SJSA1 (cell line): ENCODE measurements around the gene LINC01488. TPM values are rescaled to one million over a fixed set of nuclear protein-coding genes. Genes with fewer than 3 reads are reported as not detected.

Source experiments
- DNase-seq, 2 experiments: peaks; one replicate each; pipeline ENCODE4 v3.0.0-alpha.2; 2015 to 2020; ENCODE audit warnings: low spot score in 2 of 2, low read depth in 1 of 2
- H3K27ac ChIP-seq: fragments of 250-450 bp; sonication (Bioruptor Pico); 2 replicates; pipeline ENCODE4 v1.5.1; 2020; ENCODE audit warnings: mild to moderate bottlenecking, moderate library complexity
- H3K27me3 ChIP-seq: fragments of 250-450 bp; sonication (Bioruptor Pico); replicated peaks from 2 replicates; pipeline ENCODE4 v1.5.1; 2020; ENCODE audit warnings: mild to moderate bottlenecking, moderate library complexity
- H3K36me3 ChIP-seq: fragments of 250-450 bp; sonication (Bioruptor Pico); 2 replicates; pipeline ENCODE4 v1.5.1; 2020; ENCODE audit warnings: mild to moderate bottlenecking
- H3K4me1 ChIP-seq: fragments of 250-450 bp; sonication (Bioruptor Pico); replicated peaks from 2 replicates; pipeline ENCODE4 v1.6.1; 2021; ENCODE audit warnings: mild to moderate bottlenecking
- H3K4me3 ChIP-seq: fragments of 250-450 bp; sonication (Bioruptor Pico); 2 replicates; pipeline ENCODE4 v1.5.1; 2020; ENCODE audit warnings: mild to moderate bottlenecking
- H3K9me3 ChIP-seq: fragments of 250-450 bp; sonication (Bioruptor Pico); replicated peaks from 2 replicates; pipeline ENCODE4 v1.5.1; 2020; ENCODE audit warnings: mild to moderate bottlenecking
- total RNA-seq: library from RNA; depleted of rRNA; stranded (reverse); fragments of >200 nt; shearing (Covaris generic); gene quantifications from 2 replicates; pipeline ENCODE4 v1.2.3, GENCODE V29; 2014

Gene LINC01488
- total RNA-seq, 1 experiment from 2014 or later = 0.05 TPM

DNA sequence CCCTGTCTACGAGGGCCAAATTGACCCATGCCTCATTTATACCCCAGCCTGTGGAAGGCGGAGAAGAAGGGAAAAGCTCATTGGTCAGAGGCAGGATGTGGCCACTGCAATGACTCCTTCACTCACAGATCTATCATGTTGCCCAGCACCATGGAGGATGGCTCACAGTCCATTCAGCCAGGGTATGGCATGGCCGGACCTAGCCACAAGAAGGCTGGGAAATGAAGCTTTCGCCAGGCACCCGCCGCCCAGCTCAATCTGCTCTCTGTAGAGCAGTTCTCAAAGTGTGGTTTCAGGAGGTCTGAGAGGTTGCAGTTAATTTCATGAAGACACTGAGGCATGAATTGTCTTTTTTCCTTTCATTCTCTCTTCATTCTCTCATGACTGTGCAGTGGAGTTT is 40.6 kb upstream of the LINC01488 start:
- Histone ChIP-seq H3K9me3 (no peaks in the 10 kb centered on the region), H3K27ac (no peak overlapping the region), H3K4me1 (peaks cover 58% of the 10 kb centered on the region), H3K36me3 (no peaks in the 10 kb centered on the region), H3K27me3 (no peaks in the 10 kb centered on the region), H3K4me3 (no peak overlapping the region)
- no peak for DNase-seq

DNA sequence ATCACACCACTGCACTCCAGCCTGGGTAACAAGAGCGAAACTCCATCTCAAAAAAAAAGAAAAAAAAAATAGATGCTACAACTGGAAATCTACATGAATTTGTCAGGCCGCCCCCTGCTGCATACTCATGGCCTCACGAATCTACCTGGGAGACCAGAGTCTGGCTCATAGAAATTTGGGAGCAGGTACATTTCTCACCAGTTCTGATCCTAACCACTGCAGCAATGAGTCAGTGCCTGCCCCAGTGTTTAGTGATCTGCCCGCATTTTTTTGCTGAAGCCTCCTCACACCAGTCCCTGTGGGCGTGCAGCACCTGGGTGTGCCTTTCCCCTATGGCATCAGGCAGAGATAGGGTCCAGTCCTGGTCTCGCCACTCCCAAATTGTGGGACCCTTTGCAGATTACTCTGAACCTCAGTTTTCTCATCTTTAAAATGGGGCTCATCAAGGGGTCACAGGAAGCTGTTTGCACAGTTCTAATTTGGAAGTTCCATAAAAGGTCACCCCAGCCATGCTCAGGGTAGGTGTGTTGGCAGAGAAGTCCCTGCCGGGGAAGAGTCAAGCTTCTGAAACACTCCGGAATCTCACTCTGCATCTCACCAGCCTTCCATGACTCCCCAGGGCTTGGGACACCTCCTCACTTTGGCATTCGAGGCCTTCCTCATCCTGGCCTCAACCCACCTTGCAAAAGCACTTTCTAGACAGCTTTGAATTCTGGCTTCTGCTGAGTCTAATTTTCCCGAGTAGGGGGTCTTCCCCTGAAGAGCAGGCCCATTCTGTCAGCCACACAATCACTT is 39.3 kb upstream of the LINC01488 start:
- Histone ChIP-seq H3K27ac (peak overlapping the region; percentile 82), H3K9me3 (no peaks in the 10 kb centered on the region), H3K4me3 (no peak overlapping the region), H3K27me3 (no peaks in the 10 kb centered on the region), H3K4me1 (peaks cover 51% of the 10 kb centered on the region), H3K36me3 (no peaks in the 10 kb centered on the region)
- DNase-seq = peak in 1 of 2 experiments; percentile 64

DNA sequence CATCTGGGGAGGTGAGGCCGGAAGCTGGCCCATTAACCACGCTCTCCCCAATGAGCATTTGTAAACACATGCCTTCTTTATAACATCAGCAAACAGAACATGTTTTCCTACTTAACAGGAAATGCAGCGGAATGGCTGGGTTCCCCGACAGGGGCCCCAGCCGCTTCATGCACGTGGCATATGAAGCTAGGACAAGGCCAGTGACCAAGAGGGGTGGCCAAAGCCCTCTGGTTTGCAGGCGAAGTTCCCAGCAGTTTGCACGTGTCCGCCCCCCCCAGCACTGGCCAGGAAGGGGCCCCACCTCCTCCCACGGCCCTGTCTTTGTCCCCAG is 38.7 kb upstream of the LINC01488 start:
- no peaks in the 10 kb centered on the region for H3K36me3 ChIP-seq
- H3K4me1 ChIP-seq = peaks cover 51% of the 10 kb centered on the region
- H3K4me3 ChIP-seq = no peak overlapping the region
- H3K27ac ChIP-seq = peak overlapping the region; percentile 82
- no peaks in the 10 kb centered on the region for H3K27me3 ChIP-seq
- H3K9me3 ChIP-seq = no peaks in the 10 kb centered on the region
- DNase-seq = peak; percentile 94 to 98

DNA sequence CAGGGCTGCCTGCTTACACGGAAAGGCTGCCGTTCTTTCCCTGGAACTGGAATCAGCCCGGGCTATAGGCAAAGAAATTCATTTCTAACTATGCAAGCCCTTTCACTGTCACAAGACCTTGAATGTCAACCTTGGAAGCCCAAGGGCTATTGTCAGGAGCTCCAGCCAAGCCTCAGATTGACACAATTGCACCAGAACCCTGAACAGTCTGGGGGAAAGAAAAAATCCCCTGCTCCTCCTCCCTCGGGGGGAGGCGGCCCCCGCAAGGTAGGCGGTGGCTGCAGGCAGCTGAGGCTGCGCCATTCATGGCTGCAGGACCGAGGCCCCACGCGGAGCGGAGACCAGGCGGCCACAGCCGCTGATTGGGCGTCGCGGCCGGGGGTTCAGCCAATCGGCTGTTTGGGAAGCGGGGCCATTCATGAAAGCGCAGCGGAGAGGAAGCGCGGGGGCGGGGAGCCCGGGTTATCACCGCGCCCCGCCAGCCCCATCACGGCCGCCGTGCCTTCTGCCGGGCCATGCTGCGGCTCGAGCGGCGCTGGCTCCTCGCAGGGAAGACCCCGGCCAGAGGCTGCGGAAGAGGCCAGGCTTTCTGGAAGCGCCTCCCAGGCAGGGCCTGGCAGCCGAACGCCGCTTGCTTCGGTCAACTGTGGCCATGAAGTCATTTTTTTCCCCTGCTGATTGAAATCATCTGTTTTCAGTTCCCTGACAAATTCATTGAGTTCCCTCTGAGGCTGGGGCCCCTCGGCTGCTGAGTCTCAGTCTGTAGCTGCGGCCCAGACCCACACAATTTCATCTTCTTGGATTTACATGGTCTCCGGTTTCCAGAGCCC is 38.1 kb upstream of the LINC01488 start:
- Histone ChIP-seq H3K4me1 (peaks cover 51% of the 10 kb centered on the region), H3K27ac (peak overlapping the region; percentile 82), H3K9me3 (no peaks in the 10 kb centered on the region), H3K36me3 (no peaks in the 10 kb centered on the region), H3K27me3 (no peaks in the 10 kb centered on the region), H3K4me3 (peak overlapping the region; percentile 26)
- peak; percentile 100 for DNase-seq

DNA sequence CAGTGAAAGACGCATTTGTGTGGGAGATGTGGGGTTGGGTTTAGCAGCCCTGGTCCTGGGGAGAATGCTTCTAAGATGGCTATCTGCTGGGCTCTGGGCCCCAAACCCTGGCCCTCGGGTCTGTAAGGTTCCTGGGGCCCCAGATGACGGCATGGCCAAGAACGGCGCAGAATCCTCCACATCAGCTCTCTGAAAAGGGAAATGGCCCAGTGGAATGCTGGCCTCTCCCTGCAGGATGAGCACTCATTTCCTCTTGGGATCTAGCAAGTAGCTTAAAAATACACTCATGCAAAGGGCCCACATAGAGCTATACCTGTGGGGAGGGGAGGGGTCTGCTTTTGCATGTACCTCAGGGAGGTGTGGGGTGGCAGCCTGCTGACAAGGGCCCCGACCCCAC is 37.5 kb upstream of the LINC01488 start:
- Histone ChIP-seq H3K27ac (peak overlapping the region; percentile 82), H3K4me3 (peak overlapping the region; percentile 26; the same call in 1 of the 2 replicates), H3K4me1 (peaks cover 51% of the 10 kb centered on the region), H3K9me3 (no peaks in the 10 kb centered on the region), H3K27me3 (no peaks in the 10 kb centered on the region), H3K36me3 (no peaks in the 10 kb centered on the region)
- no peak for DNase-seq

DNA sequence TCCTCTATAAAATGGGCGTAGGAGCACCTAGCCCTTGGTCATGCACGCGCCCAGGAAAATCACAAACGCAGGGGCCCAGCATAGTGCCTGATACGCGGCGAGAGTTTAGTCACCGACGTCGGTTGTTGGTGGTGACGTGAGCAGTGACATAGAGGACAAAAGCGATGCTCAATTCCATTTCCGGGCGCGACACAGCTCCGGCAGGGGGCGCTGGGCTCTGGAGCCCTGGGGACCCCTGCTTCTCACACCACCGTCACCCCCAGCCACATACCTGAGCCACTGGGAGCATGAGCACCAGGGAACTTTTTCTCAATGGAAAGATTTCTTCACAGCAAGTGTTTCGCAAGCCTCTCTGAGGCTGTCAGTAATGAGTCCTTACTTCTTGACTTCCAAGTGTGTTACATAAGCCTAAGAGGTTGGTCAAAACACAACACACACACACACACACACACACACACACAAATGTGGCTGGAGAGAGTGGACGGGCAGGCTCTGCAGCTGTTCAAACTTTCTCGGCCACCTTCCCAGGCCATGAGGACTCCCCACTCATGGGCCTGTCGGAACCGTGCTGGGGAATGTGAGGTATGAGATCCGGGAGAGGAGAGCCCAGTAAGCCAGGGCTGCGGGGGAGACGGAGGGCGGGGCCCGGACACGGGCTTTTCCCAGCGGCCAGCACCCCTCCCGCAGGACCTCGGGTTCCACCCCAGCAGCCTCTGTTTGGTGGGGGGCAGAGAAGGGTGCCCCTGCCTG is 36.9 kb upstream of the LINC01488 start:
- no peaks in the 10 kb centered on the region for H3K9me3 ChIP-seq
- no peak overlapping the region for H3K4me3 ChIP-seq
- peaks cover 56% of the 10 kb centered on the region for H3K4me1 ChIP-seq
- no peaks in the 10 kb centered on the region for H3K27me3 ChIP-seq
- H3K27ac ChIP-seq = no peak overlapping the region
- H3K36me3 ChIP-seq = no peaks in the 10 kb centered on the region
- DNase-seq = no peak

DNA sequence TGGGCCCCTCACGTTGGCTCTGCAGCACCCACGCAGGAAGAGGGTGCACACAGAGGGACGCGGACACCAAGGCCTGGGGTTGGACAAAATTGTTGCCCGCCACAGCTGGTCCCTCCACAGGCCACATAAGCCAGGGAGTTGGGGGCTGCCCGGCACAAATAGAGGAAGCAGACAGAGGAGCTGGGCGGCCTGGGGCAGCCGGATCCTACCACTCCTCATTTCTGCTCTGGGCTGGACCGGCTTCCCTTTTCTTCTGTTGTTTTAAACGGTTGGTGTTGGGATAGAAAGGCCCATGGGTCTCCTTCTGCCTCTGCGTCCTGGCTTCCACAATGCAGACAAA is 36.4 kb upstream of the LINC01488 start:
- DNase-seq = no peak
- Histone ChIP-seq H3K27ac (no peak overlapping the region), H3K4me3 (no peak overlapping the region), H3K9me3 (no peaks in the 10 kb centered on the region), H3K36me3 (no peaks in the 10 kb centered on the region), H3K4me1 (peaks cover 57% of the 10 kb centered on the region), H3K27me3 (no peaks in the 10 kb centered on the region)

DNA sequence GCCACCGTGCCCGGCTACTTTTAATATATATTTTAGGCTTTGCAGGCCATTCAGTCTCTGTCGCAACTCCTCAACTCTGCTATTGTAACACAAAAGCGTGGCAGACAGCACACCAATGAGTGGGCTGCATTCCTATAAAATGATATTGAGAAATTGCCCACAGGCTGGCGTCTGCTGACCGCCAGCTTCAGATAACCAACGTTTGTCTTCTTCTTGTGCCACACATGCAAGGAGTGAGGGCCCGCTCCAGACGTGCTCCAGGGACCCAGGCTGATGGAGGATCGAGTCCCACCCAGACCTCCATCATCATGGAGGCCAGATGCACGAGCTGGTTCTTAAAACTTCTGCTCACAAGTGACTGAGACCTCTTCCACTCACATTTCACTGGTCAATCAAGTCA is 35.4 kb upstream of the LINC01488 start:
- Histone ChIP-seq H3K9me3 (no peaks in the 10 kb centered on the region; the same call in 1 of the 2 replicates), H3K4me3 (no peak overlapping the region), H3K27ac (no peak overlapping the region), H3K36me3 (no peaks in the 10 kb centered on the region), H3K27me3 (no peaks in the 10 kb centered on the region), H3K4me1 (peaks cover 61% of the 10 kb centered on the region)
- no peak for DNase-seq

DNA sequence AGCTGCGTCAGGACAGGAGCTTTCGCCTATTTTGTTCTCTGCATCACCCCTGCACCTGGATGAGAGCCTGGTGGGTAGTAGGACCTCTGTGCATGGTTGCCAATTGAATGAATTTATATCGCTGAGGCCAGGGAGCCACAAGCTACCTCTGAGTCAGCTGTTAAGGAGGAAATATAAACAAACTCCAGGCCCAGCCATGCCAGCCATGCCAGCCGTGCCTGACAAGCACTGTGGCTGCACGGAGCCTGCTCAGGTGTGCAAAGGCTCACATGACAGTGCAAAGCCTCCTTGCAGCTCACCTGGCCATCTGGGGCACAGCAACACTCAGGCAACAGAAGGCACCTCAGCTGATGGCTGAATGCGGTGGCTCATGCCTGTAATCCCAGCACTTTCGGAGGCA is 33.7 kb upstream of the LINC01488 start:
- Histone ChIP-seq H3K9me3 (no peaks in the 10 kb centered on the region; the same call in 1 of the 2 replicates), H3K4me1 (peaks cover 44% of the 10 kb centered on the region), H3K27me3 (no peaks in the 10 kb centered on the region), H3K4me3 (no peak overlapping the region), H3K36me3 (no peaks in the 10 kb centered on the region), H3K27ac (no peak overlapping the region)
- DNase-seq = peak in 1 of 2 experiments; percentile 47

DNA sequence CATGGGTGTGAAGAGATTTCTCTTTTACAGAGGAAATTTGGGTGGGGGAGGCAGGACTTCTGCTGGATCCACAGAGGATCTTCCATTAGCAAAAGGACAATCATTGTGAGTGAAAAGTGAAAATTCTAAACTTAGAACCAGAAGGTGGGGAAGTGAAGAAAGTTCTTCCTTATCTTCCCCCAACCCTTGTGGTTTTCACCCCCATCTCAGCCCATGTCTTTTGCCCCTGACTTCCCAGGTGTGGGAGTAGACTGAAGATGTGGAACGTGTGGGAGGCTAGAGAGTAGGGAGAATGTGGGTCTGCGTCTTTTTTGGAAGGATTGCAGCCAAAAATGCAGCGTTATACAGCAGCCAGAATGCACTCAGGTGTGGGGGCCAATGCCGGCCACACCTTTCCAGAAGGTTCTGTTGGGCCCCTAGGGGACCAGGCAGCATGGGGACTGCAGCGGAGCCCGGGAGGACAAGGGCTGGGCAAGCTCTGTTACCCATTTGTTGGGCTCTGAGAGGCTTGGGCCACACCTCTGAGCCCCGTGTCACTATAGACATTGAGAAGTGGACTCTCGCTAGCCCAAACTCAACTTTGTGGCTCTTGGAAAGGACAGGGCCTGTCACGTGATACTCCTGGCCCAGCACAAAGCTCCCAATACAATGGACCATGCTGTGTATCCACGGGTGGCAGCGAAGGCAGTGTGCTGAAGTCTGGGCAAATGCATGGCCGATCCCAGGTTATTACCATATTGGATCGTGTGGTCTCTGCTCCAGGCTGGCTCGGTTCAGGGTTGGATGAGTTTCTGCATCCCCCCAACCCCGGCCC is 32.8 kb upstream of the LINC01488 start:
- no peaks in the 10 kb centered on the region for H3K27me3 ChIP-seq
- no peak overlapping the region for H3K4me3 ChIP-seq
- no peak overlapping the region for H3K27ac ChIP-seq
- H3K4me1 ChIP-seq = peaks cover 35% of the 10 kb centered on the region
- no peaks in the 10 kb centered on the region for H3K36me3 ChIP-seq
- no peaks in the 10 kb centered on the region; the same call in 1 of the 2 replicates for H3K9me3 ChIP-seq
- DNase-seq = no peak

DNA sequence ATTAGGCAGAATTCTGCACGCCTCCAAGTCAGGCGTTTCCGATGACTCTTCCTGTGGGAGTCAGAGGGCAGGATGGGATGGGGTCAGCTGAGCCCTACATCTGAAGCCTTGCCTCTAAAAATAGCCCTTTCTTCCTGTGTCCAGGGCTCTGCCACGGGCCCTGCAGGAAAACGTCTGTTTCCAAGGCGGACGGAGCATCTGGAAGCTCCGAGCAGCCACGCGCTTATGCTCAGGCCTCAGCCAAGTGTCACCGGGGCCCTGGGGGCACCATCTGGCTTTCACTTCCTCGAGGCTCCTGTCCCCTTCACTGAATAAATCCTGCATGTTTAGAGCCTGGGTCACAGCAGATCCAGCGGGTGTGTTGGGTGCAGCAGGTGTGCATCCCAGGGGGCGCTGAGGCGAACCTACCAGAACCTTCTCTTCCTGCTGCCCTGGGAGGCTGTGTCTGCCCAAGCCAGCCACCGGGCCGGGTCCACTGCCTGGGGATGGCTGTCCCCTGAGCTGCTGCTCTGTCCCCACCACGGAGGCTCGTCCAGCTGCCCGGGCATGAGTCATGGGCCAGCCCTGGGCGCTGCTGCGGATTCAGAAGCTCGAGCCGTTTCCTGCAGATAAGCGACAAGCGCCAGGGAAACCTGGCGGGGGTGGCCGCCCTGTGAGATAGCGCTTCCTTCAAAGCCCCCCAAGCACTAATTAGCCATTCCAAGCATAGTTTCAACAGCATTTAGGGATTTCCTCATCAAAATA is 32.0 kb upstream of the LINC01488 start:
- H3K27me3 ChIP-seq = no peaks in the 10 kb centered on the region
- H3K36me3 ChIP-seq = no peaks in the 10 kb centered on the region
- no peak overlapping the region for H3K4me3 ChIP-seq
- H3K4me1 ChIP-seq = peaks cover 27% of the 10 kb centered on the region
- H3K27ac ChIP-seq = no peak overlapping the region
- DNase-seq = peak; percentile 64 to 85
- no peaks in the 10 kb centered on the region; the same call in 1 of the 2 replicates for H3K9me3 ChIP-seq

DNA sequence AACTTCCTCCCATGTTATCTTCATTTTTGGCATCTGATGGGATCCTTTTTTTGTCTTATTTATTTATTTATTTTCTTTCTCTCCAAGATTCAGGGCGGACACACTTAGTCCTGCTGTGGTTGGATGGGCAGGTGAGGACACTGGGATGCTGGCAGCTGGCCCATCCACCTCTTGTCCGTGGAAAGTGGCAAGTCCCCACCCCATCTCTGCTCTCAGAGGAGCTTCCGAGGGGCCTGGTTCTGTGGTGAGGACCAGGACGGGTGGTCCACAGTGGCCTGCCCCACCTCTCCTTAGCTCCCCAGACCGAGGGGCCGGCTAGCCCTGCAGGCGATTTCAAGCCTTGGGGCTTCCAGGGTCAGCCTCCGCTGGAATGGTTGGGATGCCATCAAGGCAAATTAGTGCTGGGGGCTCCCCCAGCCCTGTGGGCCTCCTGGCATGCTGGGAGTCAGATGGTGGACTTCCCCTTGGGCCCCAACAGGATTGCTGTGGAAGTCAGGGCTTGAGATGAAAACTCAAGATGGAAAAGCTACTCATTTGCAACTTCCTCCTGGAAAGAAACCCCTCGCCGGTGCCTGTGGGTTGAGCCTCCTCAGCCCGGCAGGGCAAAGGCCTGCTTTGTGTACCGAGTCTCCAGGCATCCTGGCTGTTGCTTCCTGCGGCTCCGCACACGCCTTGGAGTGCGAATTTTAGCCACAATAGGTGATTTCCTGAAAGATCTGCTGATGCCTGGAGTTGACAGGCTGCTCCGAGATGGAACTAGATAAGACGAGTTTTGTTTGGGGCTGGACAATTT is 31.2 kb upstream of the LINC01488 start:
- DNase-seq = no peak
- Histone ChIP-seq H3K27ac (no peak overlapping the region), H3K4me3 (no peak overlapping the region), H3K36me3 (no peaks in the 10 kb centered on the region), H3K9me3 (no peaks in the 10 kb centered on the region; the same call in 1 of the 2 replicates), H3K27me3 (no peaks in the 10 kb centered on the region), H3K4me1 (peaks cover 27% of the 10 kb centered on the region)
